ENCODE measurements around the gene ITGA11.

DNA sequence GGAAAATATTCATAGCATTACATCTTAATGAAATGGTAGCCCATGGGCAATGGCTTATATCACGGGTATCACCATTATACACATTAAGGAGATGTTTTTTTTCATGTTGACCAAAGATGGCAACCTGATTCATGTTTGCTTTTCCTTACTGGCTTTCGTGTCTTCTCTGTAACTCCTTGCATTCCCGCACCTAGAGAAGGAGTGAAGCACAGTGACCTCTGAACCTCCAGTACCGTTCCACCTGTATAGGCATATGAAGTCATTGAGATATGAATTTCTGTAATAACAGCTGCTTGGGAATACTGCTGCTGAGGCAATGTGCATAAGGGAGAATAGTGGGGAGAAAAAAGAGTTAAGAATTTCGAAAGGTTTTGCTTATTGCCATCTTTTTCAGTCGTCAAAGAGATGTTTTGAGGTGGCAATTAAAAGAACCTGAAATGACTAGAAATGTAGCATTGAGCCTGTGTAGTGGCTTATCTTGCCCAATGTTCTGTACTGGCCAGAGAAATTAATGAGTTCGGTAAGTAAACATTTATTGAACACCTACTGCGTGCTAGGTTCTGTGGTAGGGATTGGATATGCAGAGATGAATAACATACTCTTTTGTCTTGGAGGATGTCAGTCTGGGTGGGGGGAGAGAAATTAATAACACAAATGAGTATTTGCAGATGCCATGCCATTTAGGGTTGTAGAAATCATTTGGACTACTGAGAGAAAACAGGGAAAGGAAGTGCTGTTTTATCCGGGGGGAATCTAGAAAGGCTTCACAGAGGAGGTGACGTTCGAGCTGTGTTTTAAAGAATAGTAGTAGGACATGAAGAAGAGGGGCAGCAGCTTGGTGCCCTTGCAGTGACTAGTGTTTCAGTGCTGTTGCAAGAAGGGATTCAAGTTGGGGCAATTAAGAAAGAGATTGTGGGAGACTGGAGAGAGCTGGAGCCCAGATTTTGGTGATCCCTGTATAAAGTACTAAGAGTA is 151.9 kb downstream of the ITGA11 start:
- TF ChIP-seq, protein P1, sequence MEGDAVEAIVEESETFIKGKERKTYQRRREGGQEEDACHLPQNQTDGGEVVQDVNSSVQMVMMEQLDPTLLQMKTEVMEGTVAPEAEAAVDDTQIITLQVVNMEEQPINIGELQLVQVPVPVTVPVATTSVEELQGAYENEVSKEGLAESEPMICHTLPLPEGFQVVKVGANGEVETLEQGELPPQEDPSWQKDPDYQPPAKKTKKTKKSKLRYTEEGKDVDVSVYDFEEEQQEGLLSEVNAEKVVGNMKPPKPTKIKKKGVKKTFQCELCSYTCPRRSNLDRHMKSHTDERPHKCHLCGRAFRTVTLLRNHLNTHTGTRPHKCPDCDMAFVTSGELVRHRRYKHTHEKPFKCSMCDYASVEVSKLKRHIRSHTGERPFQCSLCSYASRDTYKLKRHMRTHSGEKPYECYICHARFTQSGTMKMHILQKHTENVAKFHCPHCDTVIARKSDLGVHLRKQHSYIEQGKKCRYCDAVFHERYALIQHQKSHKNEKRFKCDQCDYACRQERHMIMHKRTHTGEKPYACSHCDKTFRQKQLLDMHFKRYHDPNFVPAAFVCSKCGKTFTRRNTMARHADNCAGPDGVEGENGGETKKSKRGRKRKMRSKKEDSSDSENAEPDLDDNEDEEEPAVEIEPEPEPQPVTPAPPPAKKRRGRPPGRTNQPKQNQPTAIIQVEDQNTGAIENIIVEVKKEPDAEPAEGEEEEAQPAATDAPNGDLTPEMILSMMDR (conservative IDR thresholded peaks at IDR 0.05; ENCODE audit: low read depth, low read length), result no peak
- TF ChIP-seq EZH2 (IDR thresholded peaks at IDR 0.05; ENCODE audit: low read length, unreplicated experiment) (no peak), EZH2phosphoT487 (IDR thresholded peaks at IDR 0.05; ENCODE audit: borderline replicate concordance, low read length) (no peak)

Measured in PC-3 (cell line).